ENCODE measurements around the gene SCUBE1.

The SCUBE1 gene

GRCh38 chr22:43151251-43152002 is 191.7 kb downstream of the SCUBE1 start, which contains the start of gene TSPO:
Gene TSPO, plus strand, starts transcription at chr22:43151559. Its CDS starts 7,680 bp downstream, at chr22:43159239.
- no peak for FAIRE-seq

GRCh38 chr22:43150731-43151206 is 192.4 kb downstream of the SCUBE1 start:
- no peak for FAIRE-seq

GRCh38 chr22:43148581-43148980 is 194.6 kb downstream of the SCUBE1 start:
- FAIRE-seq: no peak

- no peak for FAIRE-seq
Observed at GRCh38 chr22:43147821-43148220, 195.4 kb downstream of the SCUBE1 start.

All from A204.1 (cell line).